ENCODE data around the gene RTBDN.

Gene RTBDN

GRCh38 chr19:12872941-12873890 lies 38.8 kb upstream of the RTBDN start:
- 0 out of 2 replicates have a peak, but pooled peaks have one; percentile 7 for TF ChIP-seq CTCF (conservative IDR thresholded peaks at IDR 0.05; ENCODE audit: low read length)
- DNase-seq (ENCODE audit: low read depth): peak; percentile 30
- H3K4me3 ChIP-seq (ENCODE audit: low read length): peak overlapping the region; percentile 13

GRCh38 chr19:12872255-12872654 lies 37.9 kb upstream of the RTBDN start:
- TF ChIP-seq CTCF (conservative IDR thresholded peaks at IDR 0.05; ENCODE audit: low read length): no peak
- no peak for DNase-seq (ENCODE audit: low read depth)
- H3K4me3 ChIP-seq (ENCODE audit: low read length): no peak overlapping the region

GRCh38 chr19:12871681-12872080 lies 37.3 kb upstream of the RTBDN start:
- H3K4me3 ChIP-seq (ENCODE audit: low read length): no peak overlapping the region
- no peak for DNase-seq (ENCODE audit: low read depth)
- TF ChIP-seq CTCF (conservative IDR thresholded peaks at IDR 0.05; ENCODE audit: low read length): no peak

GRCh38 chr19:12868540-12869112 lies 34.2 kb upstream of the RTBDN start:
- H3K4me3 ChIP-seq (ENCODE audit: low read length): no peak overlapping the region
- no peak for TF ChIP-seq CTCF (conservative IDR thresholded peaks at IDR 0.05; ENCODE audit: low read length)
- DNase-seq (ENCODE audit: low read depth): no peak

GRCh38 chr19:12867120-12868099 lies 33.0 kb upstream of the RTBDN start:
- TF ChIP-seq CTCF (conservative IDR thresholded peaks at IDR 0.05; ENCODE audit: low read length): no peak
- H3K4me3 ChIP-seq (ENCODE audit: low read length): peak overlapping the region; percentile 36
- no peak for DNase-seq (ENCODE audit: low read depth)

- DNase-seq (ENCODE audit: low read depth): no peak
- H3K4me3 ChIP-seq (ENCODE audit: low read length): no peak overlapping the region
- TF ChIP-seq CTCF (conservative IDR thresholded peaks at IDR 0.05; ENCODE audit: low read length): no peak
Measured at GRCh38 chr19:12866416-12867119, 32.2 kb upstream of the RTBDN start.

All from AG10803 (cell line).